GM21723 (cell line): ENCODE data around the gene FH.

Experiments
- ATAC-seq: cut with Tn5 transposase; IDR thresholded peaks from one replicate; pipeline ENCODE4 v1.9.1; 2021; ENCODE audit warnings: mild to moderate bottlenecking, moderate library complexity; ENCODE audit not compliant: unreplicated experiment

The FH gene

GRCh38 chr1:241460098-241460873 lies 59.3 kb downstream of the FH start:
- no peak for ATAC-seq

GRCh38 chr1:241459186-241459802 lies 60.3 kb downstream of the FH start:
- no peak for ATAC-seq

DNA sequence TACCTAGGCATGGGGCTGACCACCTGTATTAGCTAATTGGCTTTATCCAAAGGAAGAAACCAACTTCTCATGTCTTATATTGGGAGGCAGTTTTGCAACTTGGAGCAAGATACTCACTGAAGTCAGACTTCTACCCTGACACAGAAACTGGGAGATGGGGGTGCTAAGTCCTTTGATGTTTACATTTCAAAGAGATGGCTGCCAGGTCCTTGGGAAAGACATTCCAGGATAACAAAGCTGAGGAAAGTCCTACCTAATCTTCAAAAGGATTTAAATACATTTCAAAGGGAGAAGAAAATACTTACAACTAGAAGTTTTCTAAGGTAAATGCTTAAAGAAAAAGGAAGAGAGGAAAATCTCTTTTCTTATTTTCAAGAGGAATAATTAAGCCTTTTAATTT lies 62.1 kb downstream of the FH start:
- no peak for ATAC-seq

GRCh38 chr1:241456743-241457142 lies 62.8 kb downstream of the FH start:
- no peak for ATAC-seq

- no peak for ATAC-seq
Measured at GRCh38 chr1:241453732-241454131, 65.8 kb downstream of the FH start.

- ATAC-seq: no peak
Measured at GRCh38 chr1:241451956-241452355, 67.6 kb downstream of the FH start.
